Measurements from ENCODE around the gene TXLNA.
"Not testable (repeated sequence)": the region's sequence is repeated elsewhere in the genome, so short reads cannot be mapped to it uniquely, and the experiment has no call there.

TXLNA gene

GRCh38 chr1:32150847-32151246, 28.6 kb upstream of the TXLNA start:
- H3K4me3 ChIP-seq (replicated peaks in 1 of 2; ENCODE audit: low read depth in 2 of 2, low read length in 2 of 2) = no peak overlapping the region
- no peak for TF ChIP-seq CTCF (IDR thresholded peaks at IDR 0.05; ENCODE audit: low read depth, low read length)
- no peak for DNase-seq (ENCODE audit: low read depth in 2 of 2)

- DNase-seq (ENCODE audit: low read depth in 2 of 2) = peak; percentile 65 to 71
- H3K4me3 ChIP-seq (replicated peaks in 1 of 2; ENCODE audit: low read depth in 2 of 2, low read length in 2 of 2) = no peak overlapping the region
- no peak for TF ChIP-seq CTCF (IDR thresholded peaks at IDR 0.05; ENCODE audit: low read depth, low read length)
Observed at GRCh38 chr1:32151319-32151787, 28.1 kb upstream of the TXLNA start.

GRCh38 chr1:32159189-32159588, 20.3 kb upstream of the TXLNA start:
- no peak overlapping the region for H3K4me3 ChIP-seq (replicated peaks in 1 of 2; ENCODE audit: low read depth in 2 of 2, low read length in 2 of 2)
- DNase-seq (ENCODE audit: low read depth in 2 of 2) = no peak
- no peak for TF ChIP-seq CTCF (IDR thresholded peaks at IDR 0.05; ENCODE audit: low read depth, low read length)

GRCh38 chr1:32163405-32163804, 16.1 kb upstream of the TXLNA start:
- DNase-seq (ENCODE audit: low read depth in 2 of 2) = no peak

GRCh38 chr1:32165633-32166032, 13.8 kb upstream of the TXLNA start:
- not testable (repeated sequence) for DNase-seq (ENCODE audit: low read depth in 2 of 2); H3K4me3 ChIP-seq (replicated peaks in 1 of 2; ENCODE audit: low read depth in 2 of 2, low read length in 2 of 2)

More at GRCh38 chr1:32163405-32163804, 16.1 kb upstream of the TXLNA start:
- TF ChIP-seq CTCF (IDR thresholded peaks at IDR 0.05; ENCODE audit: low read depth, low read length) = no peak
- H3K4me3 ChIP-seq (replicated peaks in 1 of 2; ENCODE audit: low read depth in 2 of 2, low read length in 2 of 2) = no peak overlapping the region

- no peak for DNase-seq (ENCODE audit: low read depth in 2 of 2)
- no peak for TF ChIP-seq CTCF (IDR thresholded peaks at IDR 0.05; ENCODE audit: low read depth, low read length)
Observed at GRCh38 chr1:32170991-32171390, 8.5 kb upstream of the TXLNA start.

GRCh38 chr1:32172621-32173245, 6.7 kb upstream of the TXLNA start:
- DNase-seq (ENCODE audit: low read depth in 2 of 2) = peak; percentile 24 to 62
- no peak overlapping the region for H3K4me3 ChIP-seq (replicated peaks in 1 of 2; ENCODE audit: low read depth in 2 of 2, low read length in 2 of 2)

More at GRCh38 chr1:32170991-32171390, 8.5 kb upstream of the TXLNA start:
- no peak overlapping the region for H3K4me3 ChIP-seq (replicated peaks in 1 of 2; ENCODE audit: low read depth in 2 of 2, low read length in 2 of 2)

More at GRCh38 chr1:32172621-32173245, 6.7 kb upstream of the TXLNA start:
- TF ChIP-seq CTCF (IDR thresholded peaks at IDR 0.05; ENCODE audit: low read depth, low read length) = no peak

Measured in cardiac fibroblast (primary cell).